BLaER1 treated with 17β-estradiol and CSF1 and Interleukin-3, amounts not matched to agents 10 nM and 100 nM (cell line): Measurements from ENCODE around the gene SAYSD1.

ENCODE experiments used
- H3K27ac ChIP-seq, 11 experiments: shearing (Covaris generic); formaldehyde crosslinking; 2 replicates each; pipeline ENCODE4 v1.8.1; 2022
- H3K27me3 ChIP-seq, 11 experiments: shearing (Covaris generic); formaldehyde crosslinking; 2 replicates each; pipeline ENCODE4 v1.8.1; 2022
- H3K36me3 ChIP-seq, 11 experiments: shearing (Covaris generic); formaldehyde crosslinking; 2 replicates each; pipeline ENCODE4 v1.8.1; 2022
- H3K4me1 ChIP-seq, 10 experiments: shearing (Covaris generic); formaldehyde crosslinking; 2 replicates each; pipeline ENCODE4 v1.8.1; 2022
- H3K4me2 ChIP-seq, 11 experiments: shearing (Covaris generic); formaldehyde crosslinking; 2 replicates each; pipeline ENCODE4 v1.8.1; 2022
- H3K4me3 ChIP-seq, 10 experiments: shearing (Covaris generic); formaldehyde crosslinking; 2 replicates each; pipeline ENCODE4 v1.8.1; 2022
- H3K9ac ChIP-seq, 11 experiments: shearing (Covaris generic); formaldehyde crosslinking; 2 replicates each; pipeline ENCODE4 v1.8.1; 2022
- H3K9me3 ChIP-seq, 11 experiments: shearing (Covaris generic); formaldehyde crosslinking; replicated peaks in 1 of 11; 2 replicates each; pipeline ENCODE4 v1.8.1; 2022
- H4K20me1 ChIP-seq, 11 experiments: shearing (Covaris generic); formaldehyde crosslinking; 2 replicates each; pipeline ENCODE4 v1.8.1; 2022
- Cebpa-rat ChIP-seq, 11 experiments: shearing (Covaris generic); IDR thresholded peaks; 2 replicates each; pipeline ENCODE4 v1.8.1; 2022

The SAYSD1 gene

DNA sequence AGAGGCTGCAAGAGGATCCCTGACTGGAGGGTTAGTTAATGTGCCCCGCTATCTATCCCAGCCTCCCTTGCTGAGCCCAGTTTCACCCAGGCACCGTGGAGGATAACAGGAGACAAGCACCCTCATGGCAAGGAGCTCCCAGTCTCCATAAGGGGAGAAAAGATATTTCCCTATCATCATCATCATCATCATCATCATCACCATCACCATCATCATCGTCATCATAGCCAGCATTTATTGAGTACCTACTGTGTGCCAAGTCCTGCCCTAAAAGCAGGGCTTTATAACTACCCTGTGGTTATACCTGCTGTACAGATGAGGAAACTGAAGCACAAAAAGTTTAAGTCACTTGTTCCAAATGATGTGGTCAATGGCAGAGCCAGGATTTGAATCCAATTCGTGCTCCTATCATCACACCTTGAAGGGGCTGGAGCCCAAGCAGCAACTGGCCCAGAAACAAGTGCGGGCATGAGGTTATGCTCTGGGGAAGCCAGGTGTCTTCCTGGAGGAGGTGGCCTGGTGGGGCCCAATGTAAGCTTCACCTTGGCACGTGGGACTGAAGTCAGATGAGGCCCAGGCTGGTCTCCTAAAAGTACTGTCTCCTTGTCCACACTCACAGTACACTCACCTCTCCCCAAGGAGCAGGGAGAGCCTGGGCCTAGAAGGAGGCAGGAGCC lies 56.4 kb downstream of the SAYSD1 start:
- H3K9ac ChIP-seq, result no peak overlapping the region
- H3K36me3 ChIP-seq, result peaks cover 0 to 47% (median 18%) of the 10 kb centered on the region in 11 experiments; a peak in 15 of 22 replicates
- no peak overlapping the region for H3K4me3 ChIP-seq
- no peak overlapping the region for H3K4me2 ChIP-seq
- H3K27me3 ChIP-seq, result no peaks in the 10 kb centered on the region
- peaks cover 0 to 10% (median 0%) of the 10 kb centered on the region in 11 experiments; a peak in 3 of 22 replicates for H4K20me1 ChIP-seq
- no peak overlapping the region for H3K27ac ChIP-seq
- no peaks in the 10 kb centered on the region for H3K9me3 ChIP-seq
- TF ChIP-seq Cebpa-rat (IDR thresholded peaks at IDR 0.05), result no peak
- peaks cover 0 to 8% (median 1%) of the 10 kb centered on the region in 10 experiments; a peak in 13 of 20 replicates for H3K4me1 ChIP-seq

DNA sequence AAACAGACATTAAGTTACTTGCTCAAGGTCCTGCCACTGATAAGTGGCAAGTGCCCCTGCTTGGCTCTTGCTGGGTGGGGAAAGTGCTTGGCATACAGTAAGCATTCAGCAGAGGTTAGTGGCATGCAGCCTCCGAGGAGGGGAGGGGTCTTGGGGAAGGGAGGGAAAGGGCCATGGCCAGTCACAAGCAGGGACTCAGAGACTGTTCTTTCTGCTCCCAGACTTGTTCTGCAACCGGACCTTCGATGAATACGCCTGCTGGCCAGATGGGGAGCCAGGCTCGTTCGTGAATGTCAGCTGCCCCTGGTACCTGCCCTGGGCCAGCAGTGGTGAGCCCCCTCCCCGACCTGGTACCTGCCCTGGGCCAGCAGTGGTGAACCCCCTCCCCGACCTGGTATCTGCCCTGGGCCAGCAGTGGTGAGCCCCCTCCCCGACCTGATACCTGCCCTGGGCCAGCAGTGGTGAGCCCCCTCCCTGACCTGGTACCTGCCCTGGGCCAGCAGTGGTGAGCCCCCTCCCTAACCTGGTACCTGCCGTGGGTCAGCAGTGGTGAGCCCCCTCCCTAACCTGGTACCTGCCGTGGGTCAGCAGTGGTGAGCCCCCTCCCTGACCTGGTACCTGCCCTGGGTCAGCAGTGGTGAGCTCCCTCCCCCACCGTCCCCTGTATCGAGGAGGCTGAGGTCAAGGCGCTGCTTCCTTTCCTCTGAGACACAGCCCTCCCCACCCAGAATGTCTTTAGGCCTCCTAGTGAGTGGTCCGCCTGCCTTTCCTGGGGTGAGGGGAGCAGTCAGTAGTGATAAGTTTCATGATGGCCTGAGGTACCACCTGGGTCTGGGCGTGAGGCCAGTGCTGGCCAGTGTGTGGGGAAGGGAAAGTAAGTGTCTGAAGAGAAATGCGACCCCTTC lies 57.5 kb downstream of the SAYSD1 start:
- peaks cover 0 to 18% (median 0%) of the 10 kb centered on the region in 11 experiments; a peak in 4 of 22 replicates for H4K20me1 ChIP-seq
- H3K36me3 ChIP-seq, result peaks cover 0 to 47% (median 18%) of the 10 kb centered on the region in 11 experiments; a peak in 15 of 22 replicates
- no peak for TF ChIP-seq Cebpa-rat (IDR thresholded peaks at IDR 0.05)
- H3K27ac ChIP-seq, result no peak overlapping the region
- H3K9me3 ChIP-seq, result no peaks in the 10 kb centered on the region
- H3K4me3 ChIP-seq, result no peak overlapping the region
- H3K4me1 ChIP-seq, result peaks cover 8 to 19% (median 13%) of the 10 kb centered on the region in 10 experiments
- H3K9ac ChIP-seq, result no peak overlapping the region
- H3K4me2 ChIP-seq, result no peak overlapping the region
- H3K27me3 ChIP-seq, result no peaks in the 10 kb centered on the region

DNA sequence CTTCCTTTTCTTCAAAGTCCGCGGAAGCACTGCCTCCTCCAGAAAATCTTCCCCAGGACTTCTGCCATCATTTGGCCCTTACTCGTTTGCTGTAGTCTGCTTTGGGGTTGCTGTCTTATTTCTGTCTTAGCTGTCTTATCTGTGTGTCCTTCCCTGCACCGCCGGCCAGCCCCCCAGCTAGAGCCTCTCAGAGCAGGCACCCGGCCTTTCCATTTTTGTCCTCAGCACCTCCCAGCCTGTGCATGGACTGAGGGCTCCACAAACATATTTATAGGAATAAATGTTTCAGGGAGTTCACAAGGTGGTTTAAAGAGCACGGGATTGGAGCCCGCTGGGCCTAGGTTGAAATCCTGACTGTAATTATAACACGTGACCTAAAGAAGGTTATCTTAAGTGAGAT lies 58.3 kb downstream of the SAYSD1 start:
- Histone ChIP-seq H3K36me3 (peaks cover 0 to 47% (median 18%) of the 10 kb centered on the region in 11 experiments; a peak in 15 of 22 replicates), H3K27me3 (no peaks in the 10 kb centered on the region), H4K20me1 (peaks cover 0 to 26% (median 0%) of the 10 kb centered on the region in 11 experiments; a peak in 6 of 22 replicates), H3K27ac (no peak overlapping the region), H3K4me3 (no peak overlapping the region), H3K4me1 (peaks cover 17 to 27% (median 21%) of the 10 kb centered on the region in 10 experiments), H3K4me2 (no peak overlapping the region), H3K9me3 (no peaks in the 10 kb centered on the region), H3K9ac (no peak overlapping the region)
- no peak for TF ChIP-seq Cebpa-rat (IDR thresholded peaks at IDR 0.05)

DNA sequence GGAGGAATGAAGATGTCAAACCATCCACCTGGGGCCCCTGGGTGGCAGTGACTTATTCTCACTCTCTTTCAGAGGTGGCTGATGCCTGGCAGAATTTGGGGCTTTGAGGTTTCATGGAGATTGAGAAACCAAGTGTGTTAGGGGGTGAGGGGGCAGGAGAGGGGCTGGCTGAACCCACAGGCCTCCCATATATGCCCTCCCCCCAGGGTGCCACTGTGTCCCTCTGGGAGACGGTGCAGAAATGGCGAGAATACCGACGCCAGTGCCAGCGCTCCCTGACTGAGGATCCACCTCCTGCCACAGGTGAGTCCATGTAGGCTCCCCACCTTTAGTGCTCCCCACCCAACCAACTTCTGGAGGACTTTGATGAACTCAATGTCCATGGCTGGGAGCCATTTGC lies 58.8 kb downstream of the SAYSD1 start:
- no peaks in the 10 kb centered on the region for H3K9me3 ChIP-seq
- H4K20me1 ChIP-seq, result peaks cover 0 to 31% (median 0%) of the 10 kb centered on the region in 11 experiments; a peak in 6 of 22 replicates
- H3K4me2 ChIP-seq, result no peak overlapping the region
- H3K36me3 ChIP-seq, result peaks cover 0 to 47% (median 18%) of the 10 kb centered on the region in 11 experiments; a peak in 15 of 22 replicates
- H3K9ac ChIP-seq, result no peak overlapping the region
- H3K4me3 ChIP-seq, result no peak overlapping the region
- H3K4me1 ChIP-seq, result peaks cover 21 to 32% (median 26%) of the 10 kb centered on the region in 10 experiments
- no peak overlapping the region for H3K27ac ChIP-seq
- H3K27me3 ChIP-seq, result no peaks in the 10 kb centered on the region
- TF ChIP-seq Cebpa-rat (IDR thresholded peaks at IDR 0.05), result no peak

DNA sequence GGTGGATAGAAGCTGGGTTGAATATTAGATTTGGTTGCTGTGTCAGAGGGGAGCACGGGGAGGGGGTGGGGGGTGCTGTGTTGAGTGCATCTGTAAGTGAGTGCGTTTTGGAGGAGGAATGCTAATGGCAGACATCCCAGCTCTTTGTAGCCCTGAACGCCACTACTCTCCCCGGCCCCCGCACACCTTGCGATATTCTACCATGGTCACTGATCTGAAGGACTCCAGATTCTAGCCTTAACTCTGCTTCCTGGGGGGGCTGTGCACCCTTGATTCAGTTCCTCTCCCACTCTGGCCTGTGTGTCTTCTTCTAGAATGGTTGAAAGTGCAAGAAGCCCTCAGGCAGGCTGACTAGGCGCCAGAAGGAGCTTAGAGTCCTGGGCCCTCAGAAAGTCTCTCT lies 59.3 kb downstream of the SAYSD1 start:
- no peak for TF ChIP-seq Cebpa-rat (IDR thresholded peaks at IDR 0.05)
- Histone ChIP-seq H4K20me1 (peaks cover 0 to 36% (median 3%) of the 10 kb centered on the region in 11 experiments; a peak in 10 of 22 replicates), H3K9ac (no peak overlapping the region), H3K4me3 (no peak overlapping the region), H3K4me2 (no peak overlapping the region), H3K27me3 (no peaks in the 10 kb centered on the region), H3K4me1 (peaks cover 27 to 37% (median 31%) of the 10 kb centered on the region in 10 experiments), H3K9me3 (no peaks in the 10 kb centered on the region), H3K36me3 (peaks cover 0 to 47% (median 18%) of the 10 kb centered on the region in 11 experiments; a peak in 15 of 22 replicates), H3K27ac (no peak overlapping the region)

DNA sequence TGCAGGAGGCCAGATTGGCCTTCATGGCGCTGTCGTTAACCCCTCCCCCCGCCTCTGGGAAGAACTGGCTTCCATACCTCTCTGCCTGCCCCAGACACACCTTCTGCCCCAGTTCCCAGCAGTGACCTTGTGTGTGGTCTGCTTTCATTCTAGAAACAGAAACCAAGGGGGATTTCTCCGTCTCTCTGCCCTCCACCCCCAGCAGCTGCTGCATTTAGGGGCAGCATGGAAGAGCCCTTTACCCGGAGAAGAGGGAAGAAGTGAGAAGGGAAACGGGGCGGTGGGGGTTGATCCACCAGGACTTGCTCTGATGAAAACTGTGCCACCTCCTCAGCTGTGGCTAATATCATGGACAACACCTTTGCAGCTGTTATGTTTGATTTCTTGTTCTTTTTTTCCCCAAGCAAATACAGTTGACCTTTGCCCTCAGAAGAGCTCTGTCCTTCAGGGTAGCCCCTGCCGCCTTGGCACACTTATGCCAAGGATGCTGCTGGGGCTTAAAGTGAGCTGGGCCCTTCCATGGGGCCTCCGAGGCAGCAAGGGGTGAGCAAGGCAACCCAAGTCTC lies 60.3 kb downstream of the SAYSD1 start:
- H3K27me3 ChIP-seq, result peaks cover under 1 to 8% (median 7%) of the 10 kb centered on the region in 11 experiments; a peak in 19 of 22 replicates
- peaks cover 0 to 46% (median 18%) of the 10 kb centered on the region in 11 experiments; a peak in 15 of 22 replicates for H3K36me3 ChIP-seq
- no peak for TF ChIP-seq Cebpa-rat (IDR thresholded peaks at IDR 0.05)
- no peak overlapping the region for H3K4me2 ChIP-seq
- H4K20me1 ChIP-seq, result peaks cover 0 to 46% (median 13%) of the 10 kb centered on the region in 11 experiments; a peak in 15 of 22 replicates
- H3K4me1 ChIP-seq, result peaks cover 37 to 47% (median 41%) of the 10 kb centered on the region in 10 experiments
- H3K4me3 ChIP-seq, result no peak overlapping the region
- no peak overlapping the region for H3K9ac ChIP-seq
- no peaks in the 10 kb centered on the region for H3K9me3 ChIP-seq
- no peak overlapping the region for H3K27ac ChIP-seq
